KMS-11 (cell line): ENCODE results near the gene MVB12B.

Experiments used
- H2AFZ ChIP-seq: fragments of 200-600 bp; sonication (generic); 2 replicates; pipeline ENCODE4 v1.6.1; 2016; ENCODE audit warnings: antibody characterized with exemption, mixed run types, low read depth
- H3K27ac ChIP-seq: fragments of 200-600 bp; sonication (generic); 2 replicates; pipeline ENCODE4 v1.6.1; 2016; ENCODE audit warnings: mild to moderate bottlenecking, mixed run types
- H3K27me3 ChIP-seq: fragments of 200-600 bp; sonication (generic); 2 replicates; pipeline ENCODE4 v1.6.1; 2017; ENCODE audit warnings: mild to moderate bottlenecking, low read depth, mixed run types, moderate library complexity; ENCODE audit not compliant: insufficient read depth
- H3K36me3 ChIP-seq: fragments of 200-600 bp; sonication (generic); 2 replicates; pipeline ENCODE4 v1.6.1; 2017; ENCODE audit warnings: mild to moderate bottlenecking, mixed run types; ENCODE audit not compliant: insufficient read depth
- H3K4me1 ChIP-seq: fragments of 200-600 bp; sonication (generic); 2 replicates; pipeline ENCODE4 v1.6.1; 2016; ENCODE audit warnings: mild to moderate bottlenecking, low read depth, mixed run types; ENCODE audit not compliant: poor library complexity, severe bottlenecking
- H3K4me2 ChIP-seq: fragments of 200-600 bp; sonication (generic); 2 replicates; pipeline ENCODE4 v1.7.0; 2016; ENCODE audit warnings: mild to moderate bottlenecking, mixed run types
- H3K4me3 ChIP-seq: fragments of 200-600 bp; sonication (generic); IDR thresholded peaks from 2 replicates; pipeline ENCODE4 v1.6.1; 2017; ENCODE audit warnings: low read depth, low read length, mixed read lengths; ENCODE audit not compliant: insufficient read depth
- H3K79me2 ChIP-seq: fragments of 200-600 bp; sonication (generic); 2 replicates; pipeline ENCODE4 v1.6.1; 2016; ENCODE audit warnings: low read depth, mixed run types; ENCODE audit not compliant: insufficient read depth
- H3K9ac ChIP-seq: fragments of 200-600 bp; sonication (generic); 2 replicates; pipeline ENCODE4 v1.6.1; 2016; ENCODE audit warnings: mild to moderate bottlenecking, mixed run types
- H4K20me1 ChIP-seq: fragments of 200-600 bp; sonication (generic); 2 replicates; pipeline ENCODE4 v1.6.1; 2016; ENCODE audit warnings: mild to moderate bottlenecking, mixed run types; ENCODE audit not compliant: insufficient read depth
- CTCF ChIP-seq: fragments of 200-600 bp; sonication (generic); conservative IDR thresholded peaks from 2 replicates; pipeline ENCODE4 v1.6.1; 2017; ENCODE audit warnings: low read depth, mild to moderate bottlenecking, antibody characterized with exemption, low read length, moderate library complexity, mixed read lengths

Gene MVB12B

GRCh38 chr9:126309427-126310189 lies 17.0 kb upstream of the MVB12B start:
- no peaks in the 10 kb centered on the region for H3K36me3 ChIP-seq
- H3K27me3 ChIP-seq, result no peaks in the 10 kb centered on the region
- H3K9ac ChIP-seq, result no peak overlapping the region
- peaks cover 5% of the 10 kb centered on the region for H3K4me1 ChIP-seq
- H3K4me2 ChIP-seq, result no peak overlapping the region
- no peaks in the 10 kb centered on the region for H3K79me2 ChIP-seq
- no peaks in the 10 kb centered on the region for H4K20me1 ChIP-seq
- H3K27ac ChIP-seq, result no peak overlapping the region
- TF ChIP-seq CTCF, result no peak
- H2AFZ ChIP-seq, result no peak overlapping the region
- H3K4me3 ChIP-seq, result no peak overlapping the region

DNA sequence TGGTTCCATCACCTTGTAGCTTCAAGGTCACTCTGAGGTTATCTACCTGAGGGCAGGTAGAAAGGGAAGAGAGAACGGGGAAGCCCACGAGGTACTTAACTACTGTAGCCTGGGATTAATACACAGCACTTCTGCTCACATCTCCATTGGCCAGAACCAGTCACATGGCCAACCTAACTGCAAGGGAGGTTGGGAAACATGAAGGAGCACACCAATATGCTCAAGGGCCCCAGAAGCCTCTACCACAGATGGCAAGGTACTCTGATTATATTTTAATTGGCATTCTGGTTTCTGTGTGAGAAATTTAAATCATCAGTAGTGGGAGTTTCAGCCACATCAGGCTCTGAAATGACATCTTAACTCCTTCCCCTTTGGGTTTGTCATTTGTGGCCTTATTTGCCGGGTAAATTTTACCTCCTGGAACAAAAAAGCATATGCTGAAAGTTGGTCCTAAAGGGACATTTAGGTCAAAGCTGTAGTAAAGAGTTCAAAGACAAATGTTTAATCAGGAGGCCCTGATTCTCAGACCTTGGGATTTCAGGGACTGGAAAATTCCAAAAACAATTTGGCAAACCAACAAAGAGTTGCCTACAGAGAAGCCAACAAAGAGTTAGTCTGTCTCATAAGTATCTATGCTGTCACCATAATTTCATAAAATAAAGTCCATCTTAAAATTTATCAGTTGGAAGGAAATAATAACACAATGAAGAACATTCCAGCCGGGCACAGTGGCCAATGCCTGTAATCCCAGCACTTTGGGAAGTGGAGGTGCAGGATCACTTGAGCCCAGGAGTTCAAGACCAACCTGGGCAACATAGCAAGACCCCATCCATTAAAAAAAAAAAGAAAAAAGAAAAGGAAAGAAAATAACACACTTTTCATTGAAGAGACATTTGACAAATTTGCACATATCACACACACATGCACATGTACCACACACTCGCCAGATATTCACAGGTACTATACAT lies 13.8 kb upstream of the MVB12B start:
- Histone ChIP-seq H3K9ac (no peak overlapping the region), H3K4me1 (peaks cover 5% of the 10 kb centered on the region), H3K27me3 (no peaks in the 10 kb centered on the region), H2AFZ (no peak overlapping the region), H3K27ac (no peak overlapping the region), H3K4me3 (no peak overlapping the region), H4K20me1 (no peaks in the 10 kb centered on the region), H3K36me3 (no peaks in the 10 kb centered on the region), H3K4me2 (no peak overlapping the region), H3K79me2 (no peaks in the 10 kb centered on the region)
- no peak for TF ChIP-seq CTCF

GRCh38 chr9:126316085-126316655 lies 10.5 kb upstream of the MVB12B start:
- H3K79me2 ChIP-seq, result no peaks in the 10 kb centered on the region

More at GRCh38 chr9:126316085-126316655, 10.5 kb upstream of the MVB12B start:
- H3K36me3 ChIP-seq, result no peaks in the 10 kb centered on the region
- H2AFZ ChIP-seq, result no peak overlapping the region
- no peak overlapping the region for H3K4me2 ChIP-seq
- H3K27me3 ChIP-seq, result no peaks in the 10 kb centered on the region
- peaks cover 5% of the 10 kb centered on the region for H3K4me1 ChIP-seq
- no peak overlapping the region for H3K4me3 ChIP-seq
- no peaks in the 10 kb centered on the region for H4K20me1 ChIP-seq
- H3K27ac ChIP-seq, result no peak overlapping the region
- no peak overlapping the region for H3K9ac ChIP-seq
- TF ChIP-seq CTCF, result no peak
